WI38 (cell line): ENCODE results near the gene WASF2.
"Not testable (repeated sequence)": the region's sequence is repeated elsewhere in the genome, so short reads cannot be mapped to it uniquely, and the experiment has no call there.

ENCODE experiments used
- H3K4me3 ChIP-seq: 2 replicates; pipeline ENCODE4 v1.5.1; 2011; ENCODE audit warnings: low read depth, mild to moderate bottlenecking, control low read depth, low read length
- TF ChIP-seq, protein P1 (sequence below): IDR thresholded peaks from 2 replicates; pipeline ENCODE4 v1.5.1; 2012; ENCODE audit warnings: low read depth, mild to moderate bottlenecking, control low read depth, low read length

Gene WASF2

DNA sequence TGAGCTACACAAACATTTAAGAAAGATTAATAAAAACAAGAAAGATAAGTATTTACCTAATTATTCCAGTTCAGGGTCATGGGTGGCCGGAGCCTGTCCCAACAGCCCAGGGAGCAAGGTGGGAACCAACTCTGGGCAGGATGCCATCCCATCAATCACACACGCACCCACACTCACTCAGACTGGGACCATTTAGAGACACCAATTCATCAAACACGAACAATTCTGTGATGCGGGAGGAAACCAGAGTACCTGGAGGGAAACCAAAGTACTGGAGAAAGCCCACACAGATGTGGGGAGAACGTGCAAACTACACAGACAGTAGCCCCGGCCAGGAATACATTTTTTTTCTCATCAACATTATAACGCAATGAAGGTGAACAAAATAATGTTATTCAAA, 16.2 kb downstream of the WASF2 start:
- H3K4me3 ChIP-seq, result no peak overlapping the region
- TF ChIP-seq, protein P1, sequence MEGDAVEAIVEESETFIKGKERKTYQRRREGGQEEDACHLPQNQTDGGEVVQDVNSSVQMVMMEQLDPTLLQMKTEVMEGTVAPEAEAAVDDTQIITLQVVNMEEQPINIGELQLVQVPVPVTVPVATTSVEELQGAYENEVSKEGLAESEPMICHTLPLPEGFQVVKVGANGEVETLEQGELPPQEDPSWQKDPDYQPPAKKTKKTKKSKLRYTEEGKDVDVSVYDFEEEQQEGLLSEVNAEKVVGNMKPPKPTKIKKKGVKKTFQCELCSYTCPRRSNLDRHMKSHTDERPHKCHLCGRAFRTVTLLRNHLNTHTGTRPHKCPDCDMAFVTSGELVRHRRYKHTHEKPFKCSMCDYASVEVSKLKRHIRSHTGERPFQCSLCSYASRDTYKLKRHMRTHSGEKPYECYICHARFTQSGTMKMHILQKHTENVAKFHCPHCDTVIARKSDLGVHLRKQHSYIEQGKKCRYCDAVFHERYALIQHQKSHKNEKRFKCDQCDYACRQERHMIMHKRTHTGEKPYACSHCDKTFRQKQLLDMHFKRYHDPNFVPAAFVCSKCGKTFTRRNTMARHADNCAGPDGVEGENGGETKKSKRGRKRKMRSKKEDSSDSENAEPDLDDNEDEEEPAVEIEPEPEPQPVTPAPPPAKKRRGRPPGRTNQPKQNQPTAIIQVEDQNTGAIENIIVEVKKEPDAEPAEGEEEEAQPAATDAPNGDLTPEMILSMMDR, result no peak

DNA sequence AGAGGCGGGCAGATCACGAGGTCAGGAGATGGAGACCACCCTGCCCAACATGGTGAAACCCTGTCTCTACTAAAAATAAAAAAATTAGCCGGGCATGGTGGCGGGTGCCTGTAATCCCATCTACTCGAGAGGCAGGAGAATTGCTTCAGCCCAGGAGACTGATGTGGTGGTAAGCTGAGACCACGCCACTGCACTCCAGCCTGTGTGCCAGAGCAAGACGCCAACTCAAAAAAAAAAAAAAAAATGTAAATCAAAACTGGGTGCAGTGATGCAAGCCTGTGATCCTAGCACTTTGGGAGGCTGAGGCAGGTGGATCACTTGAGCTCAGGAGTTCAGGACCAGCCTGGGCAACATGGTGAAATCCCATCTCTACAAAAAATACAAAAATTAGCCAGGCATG, 17.9 kb downstream of the WASF2 start:
- H3K4me3 ChIP-seq, result not testable (repeated sequence)

DNA sequence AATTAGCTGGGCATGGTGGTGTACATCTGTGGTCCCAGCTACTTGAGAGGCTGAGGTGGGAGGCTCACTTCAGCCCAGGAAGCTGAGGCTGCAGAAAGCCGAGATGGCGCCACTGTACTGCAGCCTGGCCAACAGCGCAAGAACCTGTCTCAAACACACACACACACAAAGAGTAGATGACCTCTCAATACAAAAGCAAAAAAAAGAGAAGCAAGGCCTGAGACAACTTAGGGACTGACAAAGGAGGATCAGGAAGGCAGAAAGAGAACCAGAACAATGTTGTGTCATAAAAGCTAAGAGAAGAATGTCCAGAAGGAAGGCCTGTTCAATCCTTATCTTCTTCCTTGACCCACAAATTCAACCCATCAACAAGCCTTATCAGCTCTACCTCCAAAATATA, 18.5 kb downstream of the WASF2 start:
- TF ChIP-seq, protein P1, result no peak
- no peak overlapping the region for H3K4me3 ChIP-seq

DNA sequence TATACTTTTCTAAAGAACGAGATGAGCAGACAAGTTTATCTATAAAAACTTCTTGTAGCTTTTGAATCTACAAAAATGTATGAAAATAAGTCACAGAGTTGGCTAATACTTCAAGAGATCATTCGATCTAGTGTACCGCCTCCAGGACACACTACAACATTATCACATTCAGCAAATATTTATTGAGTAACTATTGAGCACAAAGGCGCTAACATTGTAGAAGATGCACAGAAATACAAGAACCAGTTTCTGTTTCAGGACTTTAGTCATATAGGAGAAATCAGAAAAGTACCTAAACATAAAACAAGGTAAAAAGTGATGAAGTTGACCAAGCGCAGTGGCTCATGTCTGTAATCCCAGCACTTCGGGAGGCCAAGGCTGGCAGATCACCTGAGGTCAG, 20.6 kb downstream of the WASF2 start:
- H3K4me3 ChIP-seq, result no peak overlapping the region
- TF ChIP-seq, protein P1, result no peak

DNA sequence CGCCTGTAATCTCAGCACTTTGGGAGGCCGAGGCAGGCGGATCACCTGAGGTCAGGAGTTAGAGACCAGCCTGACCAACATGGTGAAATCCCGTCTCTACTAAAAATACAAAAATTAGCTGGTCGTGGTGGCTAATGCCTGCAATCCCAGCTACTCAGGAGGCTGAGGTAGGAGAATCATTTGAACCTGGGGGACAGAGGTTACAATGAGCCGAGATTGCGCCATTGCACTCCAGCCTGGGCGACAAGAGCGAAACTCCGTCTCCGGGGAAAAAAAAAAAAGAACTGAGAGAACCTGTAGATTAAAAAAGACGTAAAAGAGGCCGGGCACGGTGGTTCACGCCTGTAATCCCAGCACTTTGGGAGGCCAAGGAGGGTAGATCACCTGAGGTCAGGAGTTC, 21.6 kb downstream of the WASF2 start:
- not testable (repeated sequence) for H3K4me3 ChIP-seq

DNA sequence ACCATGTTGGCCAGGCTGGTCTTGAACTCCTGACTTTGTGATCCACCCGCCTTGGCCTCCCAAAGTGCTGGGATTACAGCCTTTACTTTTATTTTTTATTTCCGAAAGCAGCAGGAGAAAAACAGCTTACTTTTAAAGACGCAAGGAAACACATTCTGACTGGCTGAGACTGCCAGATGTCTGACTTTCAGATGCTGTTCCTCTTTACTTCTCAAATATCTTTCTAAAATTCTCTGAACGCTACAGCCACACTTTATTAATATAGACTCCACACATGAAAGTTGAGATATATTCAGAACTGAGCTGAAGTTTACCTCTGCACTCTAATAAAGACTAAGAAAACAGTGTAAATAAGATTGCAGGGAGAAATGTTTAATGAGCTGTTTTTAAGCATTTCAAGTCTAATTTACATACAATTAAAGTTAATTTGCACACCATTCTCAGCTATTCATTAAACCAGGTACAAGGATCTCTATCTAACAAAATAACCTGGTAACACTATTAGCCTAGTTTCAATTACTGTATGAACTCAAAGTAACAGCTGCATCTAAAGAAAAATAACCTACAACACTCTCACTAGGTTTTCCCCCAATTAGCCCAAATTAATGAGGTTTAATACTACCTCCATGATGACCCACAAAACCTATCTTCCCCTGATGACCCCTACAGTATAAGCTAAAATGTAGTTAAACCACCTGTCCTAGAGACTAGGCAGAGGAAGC, 24.9 kb downstream of the WASF2 start:
- no peak overlapping the region for H3K4me3 ChIP-seq
- TF ChIP-seq, protein P1, result no peak

DNA sequence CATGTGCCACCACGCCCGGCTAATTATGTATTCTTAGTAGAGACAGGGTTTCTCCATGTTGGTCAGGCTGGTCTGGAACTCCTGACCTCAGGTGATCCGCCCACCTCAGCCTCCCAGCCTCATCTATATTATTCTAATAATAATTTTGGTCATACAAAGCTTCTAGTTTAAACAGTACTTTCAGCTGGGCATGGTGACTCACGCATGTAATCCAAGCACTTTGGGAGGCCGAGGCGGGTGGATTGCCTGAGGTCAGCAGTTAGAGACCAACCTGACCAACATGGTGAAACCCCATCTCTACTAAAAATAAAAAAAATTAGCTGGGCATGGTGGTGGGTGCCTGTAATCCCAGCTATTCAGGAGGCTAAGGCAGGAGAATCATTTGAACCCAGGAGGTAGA, 26.1 kb downstream of the WASF2 start:
- H3K4me3 ChIP-seq, result not testable (repeated sequence)

DNA sequence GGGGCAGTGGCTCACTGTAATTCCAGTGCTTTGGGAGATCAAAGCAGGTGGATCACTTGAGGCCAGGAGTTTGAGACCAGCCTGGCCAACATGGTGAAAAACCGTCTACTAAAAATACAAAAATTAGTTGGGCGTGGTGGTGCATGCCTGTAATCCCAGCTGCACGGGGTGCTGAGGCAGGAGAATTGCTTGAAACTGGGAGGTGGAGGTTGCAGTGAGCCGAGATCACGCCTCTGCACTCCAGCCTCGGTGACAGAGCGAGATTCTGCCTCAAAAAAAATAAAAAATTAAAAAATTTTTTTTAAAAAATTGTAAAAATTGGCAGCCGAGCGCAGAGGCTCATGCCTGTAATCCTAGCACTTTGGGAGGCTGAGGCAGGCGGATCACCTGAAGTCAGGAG, 31.4 kb downstream of the WASF2 start:
- not testable (repeated sequence) for H3K4me3 ChIP-seq

DNA sequence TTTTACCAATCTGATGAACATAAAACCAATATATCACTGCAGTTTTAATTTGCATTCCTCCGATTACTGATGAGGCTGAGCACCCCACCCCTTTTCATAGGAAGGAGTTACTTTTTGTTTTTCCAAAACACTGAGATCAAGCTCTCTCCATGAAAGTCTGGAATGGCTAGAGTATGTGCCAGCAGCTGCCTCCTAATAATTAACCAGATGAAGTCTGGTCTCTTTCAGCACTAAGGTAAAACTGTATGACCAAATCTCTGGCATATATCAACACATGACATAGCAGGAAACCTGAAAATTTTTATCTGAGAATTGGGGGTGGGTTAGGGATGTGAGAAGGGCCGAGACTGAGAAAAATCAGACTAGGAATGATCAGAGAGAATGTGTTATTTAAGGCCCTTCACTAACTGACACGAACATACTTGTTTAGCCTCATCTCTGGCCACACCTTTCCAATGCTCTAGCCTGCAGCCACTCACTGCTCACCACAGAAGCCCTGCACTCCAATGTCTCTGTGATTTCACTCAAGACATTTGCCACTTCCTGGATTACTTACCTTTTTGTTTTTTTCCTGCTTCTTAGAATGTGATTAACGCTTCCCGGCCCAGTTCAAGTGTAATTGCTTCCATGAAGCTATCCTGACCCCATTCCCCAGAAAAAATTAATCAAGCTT, 34.7 kb downstream of the WASF2 start:
- H3K4me3 ChIP-seq, result no peak overlapping the region
- TF ChIP-seq, protein P1, result no peak
